H1 (cell line): ENCODE data around the gene NUAK1. TPM values are rescaled to one million over a fixed set of nuclear protein-coding genes. Genes with fewer than 3 reads are reported as not detected.

Experiments
- CTCF ChIA-PET: fragments of 300-600 bp; sonication (Branson Sonifier 250); formaldehyde crosslinking; loops from one replicate; lab custom pipeline; 2021; ENCODE audit not compliant: partially characterized antibody; lab: Charles Lee
- POLR2A ChIA-PET: fragments of 300-600 bp; sonication (Branson Sonifier 250); formaldehyde crosslinking; loops from one replicate; lab custom pipeline; 2021; ENCODE audit warnings: inconsistent platforms; ENCODE audit not compliant: partially characterized antibody; lab: Charles Lee
- DNase-seq, 2 experiments: peaks; one replicate each; pipeline versions ENCODE4 v3.0.0 to v3.0.0-alpha.2; 2010 to 2022; ENCODE audit warnings: low spot score in 2 of 2, low read depth in 1 of 2, mixed read lengths in 1 of 2
- FAIRE-seq: peaks from 2 replicates; lab custom pipeline; 2011; peaks lifted over from hg19 to GRCh38; lab: Jason Lieb, UNC
- H2AFZ ChIP-seq: 2 replicates; pipeline ENCODE4 v1.8.1; 2012; ENCODE audit warnings: low read length, inconsistent platforms
- H2AK5ac ChIP-seq: 2 replicates; pipeline ENCODE4 v1.6.1; 2013; ENCODE audit warnings: low read depth, low read length
- H2BK120ac ChIP-seq: replicated peaks from 2 replicates; pipeline ENCODE3; 2013; ENCODE audit warnings: low read depth, low read length, inconsistent platforms
- H2BK12ac ChIP-seq: 2 replicates; pipeline ENCODE4 v1.6.1; 2013; ENCODE audit warnings: low read depth, low read length
- H2BK15ac ChIP-seq: 2 replicates; pipeline ENCODE4 v1.6.1; 2013; ENCODE audit warnings: low read length
- H2BK20ac ChIP-seq: 2 replicates; pipeline ENCODE4 v1.6.1; 2013; ENCODE audit warnings: low read length
- H2BK5ac ChIP-seq: 2 replicates; pipeline ENCODE4 v1.6.1; 2013; ENCODE audit warnings: low read depth, low read length
- H3K14ac ChIP-seq: 2 replicates; pipeline ENCODE4 v1.6.1; 2013; ENCODE audit warnings: inconsistent platforms; ENCODE audit not compliant: insufficient read length
- H3K18ac ChIP-seq: 2 replicates; pipeline ENCODE4 v1.6.1; 2013; ENCODE audit warnings: low read length; ENCODE audit errors: extremely low read depth
- H3K23ac ChIP-seq: 2 replicates; pipeline ENCODE4 v1.6.1; 2013; ENCODE audit warnings: inconsistent platforms; ENCODE audit not compliant: insufficient read length
- H3K23me2 ChIP-seq: 2 replicates; pipeline ENCODE4 v1.6.1; 2013; ENCODE audit warnings: low read depth, low read length
- H3K27ac ChIP-seq: 2 replicates; pipeline ENCODE4 v1.6.1; 2011; ENCODE audit warnings: low read depth, low read length, inconsistent platforms
- H3K27me3 ChIP-seq, 4 experiments: replicated peaks in 1 of 4; 1 replicate in 1 of 4; 2 replicates in 3 of 4; pipeline versions ENCODE4 v1.6.1 to v1.8.1; 2011 to 2013; ENCODE audit warnings: low read length in 3 of 4, mild to moderate bottlenecking in 3 of 4, inconsistent platforms in 2 of 4, mixed read lengths in 2 of 4, moderate library complexity in 1 of 4; ENCODE audit not compliant: control insufficient read depth in 3 of 4, insufficient read depth in 3 of 4; ENCODE audit errors: extremely low read depth in 1 of 4
- H3K36me3 ChIP-seq, 4 experiments: 2 replicates each; pipeline versions ENCODE4 v1.6.1 to v1.8.1; 2011 to 2013; ENCODE audit warnings: mild to moderate bottlenecking in 4 of 4, low read length in 3 of 4, moderate library complexity in 2 of 4, control low read depth in 1 of 4, inconsistent platforms in 1 of 4; ENCODE audit not compliant: insufficient read depth in 4 of 4, control insufficient read depth in 2 of 4
- H3K4ac ChIP-seq: replicated peaks from 2 replicates; pipeline ENCODE3; 2013; ENCODE audit warnings: low read length, low read depth, mixed read lengths, inconsistent platforms; ENCODE audit not compliant: insufficient read length
- H3K4me1 ChIP-seq, 4 experiments: replicated peaks in 1 of 4; 1 replicate in 1 of 4; 2 replicates in 3 of 4; pipeline versions ENCODE4 v1.6.1 to v1.8.1; 2011 to 2013; ENCODE audit warnings: low read length in 3 of 4, inconsistent platforms in 2 of 4, mixed read lengths in 1 of 4; ENCODE audit not compliant: insufficient read depth in 4 of 4, control insufficient read depth in 3 of 4
- H3K4me2 ChIP-seq, 2 experiments: 2 replicates each; pipeline versions ENCODE4 v1.6.1 to v1.8.1; 2011 to 2013; ENCODE audit warnings: low read depth in 2 of 2, low read length in 2 of 2, control low read depth in 1 of 2, inconsistent platforms in 1 of 2, mild to moderate bottlenecking in 1 of 2; ENCODE audit not compliant: insufficient read depth in 1 of 2
- H3K4me3 ChIP-seq, 4 experiments: fragments of 200-600, 300-600 bp in 1 of 4; sonication (generic), shearing (Covaris generic), sonication (Bioruptor Twin) in 1 of 4; 2 replicates each; pipeline versions ENCODE4 v1.5.1 to v1.8.1; 2011 to 2016; ENCODE audit warnings: low read length in 4 of 4, low read depth in 3 of 4, control low read depth in 2 of 4, inconsistent platforms in 2 of 4, mild to moderate bottlenecking in 2 of 4, mixed read lengths in 1 of 4, moderate library complexity in 1 of 4; ENCODE audit not compliant: insufficient read depth in 2 of 4; ENCODE audit errors: extremely low read depth in 1 of 4
- H3K56ac ChIP-seq: replicated peaks from 2 replicates; pipeline ENCODE3; 2013; ENCODE audit warnings: low read depth, mild to moderate bottlenecking, mixed read lengths, low read length, inconsistent platforms; ENCODE audit not compliant: insufficient read length
- H3K79me1 ChIP-seq: 2 replicates; pipeline ENCODE4 v1.6.1; 2013; ENCODE audit warnings: low read depth, low read length, control low read depth
- H3K79me2 ChIP-seq, 2 experiments: 2 replicates each; pipeline versions ENCODE4 v1.6.1 to v1.8.1; 2012 to 2013; ENCODE audit warnings: low read length in 2 of 2, mild to moderate bottlenecking in 2 of 2, inconsistent platforms in 1 of 2; ENCODE audit not compliant: insufficient read depth in 2 of 2, control insufficient read depth in 1 of 2
- H3K9ac ChIP-seq, 4 experiments: replicated peaks in 1 of 4; 1 replicate in 1 of 4; 2 replicates in 3 of 4; pipeline versions ENCODE4 v1.6.1 to v1.8.1; 2011 to 2013; ENCODE audit warnings: low read depth in 3 of 4, low read length in 3 of 4, control low read depth in 2 of 4, mild to moderate bottlenecking in 2 of 4, moderate library complexity in 2 of 4, inconsistent platforms in 1 of 4; ENCODE audit errors: extremely low read depth in 1 of 4
- H3K9me3 ChIP-seq, 2 experiments: 2 replicates each; pipeline versions ENCODE4 v1.6.1 to v1.8.1; 2012 to 2013; ENCODE audit warnings: mild to moderate bottlenecking in 2 of 2, moderate library complexity in 2 of 2, control low read depth in 1 of 2, inconsistent platforms in 1 of 2, low read depth in 1 of 2, low read length in 1 of 2, mixed read lengths in 1 of 2; ENCODE audit not compliant: insufficient read depth in 2 of 2
- H4K20me1 ChIP-seq, 2 experiments: replicated peaks in 1 of 2; 2 replicates each; pipeline versions ENCODE3 to v1.8.1; 2011 to 2013; ENCODE audit warnings: inconsistent platforms in 2 of 2, low read length in 2 of 2, mild to moderate bottlenecking in 1 of 2; ENCODE audit not compliant: insufficient read depth in 2 of 2, control insufficient read depth in 1 of 2
- H4K5ac ChIP-seq: 2 replicates; pipeline ENCODE4 v1.6.1; 2013; ENCODE audit warnings: low read length, low read depth, mixed read lengths, inconsistent platforms; ENCODE audit not compliant: insufficient read length
- H4K8ac ChIP-seq: 2 replicates; pipeline ENCODE4 v1.8.0; 2013; ENCODE audit warnings: mild to moderate bottlenecking, moderate library complexity, low read length, inconsistent platforms; ENCODE audit not compliant: insufficient read depth; ENCODE audit errors: extremely low read depth
- H4K91ac ChIP-seq: replicated peaks from 2 replicates; pipeline ENCODE3; 2013; ENCODE audit warnings: low read length, mixed read lengths, inconsistent platforms; ENCODE audit not compliant: insufficient read length
- NRF1 ChIP-seq: IDR thresholded peaks from 2 replicates; pipeline ENCODE4 v1.6.1; 2011; ENCODE audit warnings: mild to moderate bottlenecking, low read depth, low read length, improper control_type of control experiment
- POLR2A ChIP-seq, 2 experiments: IDR thresholded peaks; 1 replicate in 1 of 2; 2 replicates in 1 of 2; pipeline ENCODE4 v1.6.1; 2011; ENCODE audit warnings: low read depth in 2 of 2, low read length in 2 of 2, mild to moderate bottlenecking in 2 of 2; ENCODE audit errors: control extremely low read depth in 1 of 2
- RAD21 ChIP-seq, 2 experiments: IDR thresholded peaks in 1 of 2; conservative IDR thresholded peaks in 1 of 2; 2 replicates each; pipeline ENCODE4 v1.6.1; 2011; ENCODE audit warnings: low read depth in 2 of 2, low read length in 2 of 2, improper control_type of control experiment in 1 of 2, inconsistent platforms in 1 of 2, mild to moderate bottlenecking in 1 of 2, moderate library complexity in 1 of 2
- WGBS, 2 experiments: shearing (Covaris generic) in 1 of 2; methylation state at CpG; one replicate each; pipeline versions ENCODE4 v1.1.6 to v1.1.7; 2013 to 2015; ENCODE audit warnings: low lambda C conversion rate in 2 of 2, mixed read lengths in 2 of 2, inconsistent platforms in 1 of 2, low coverage in 1 of 2, missing lambda C conversion rate in 1 of 2; ENCODE audit not compliant: insufficient replicate concordance in 2 of 2, insufficient coverage in 1 of 2, insufficient read length in 1 of 2; ENCODE audit errors: extremely low coverage in 1 of 2, missing lambda C conversion rate in 1 of 2; 5-methylcytosine and 5-hydroxymethylcytosine counted together
- polyA plus RNA-seq, 7 experiments: library from polyadenylated mRNA; depleted of rRNA in 3 of 7; stranded (reverse) in 5 of 7; unstranded in 2 of 7; fragments of >200 nt in 5 of 7; fragments of 200-250 nt in 2 of 7; gene quantifications; 1 replicate in 5 of 7; 2 replicates in 1 of 7; 4 replicates in 1 of 7; pipeline versions ENCODE4 v1.2.1 to v1.2.3, GENCODE V29; 2011 to 2013; ENCODE audit warnings: missing spikeins in 2 of 7, mixed read lengths in 2 of 7
- total RNA-seq: library from RNA; stranded (reverse); fragmentation: NEBNext Ultra II Directional; extraction: Animal tissue kit (Norgen Biotek cat#: 25700); gene quantifications from 2 replicates; pipeline ENCODE4 v1.2.1, GENCODE V29; 2021

NUAK1 gene
- total and polyA plus RNA-seq, 2 of the 8 experiments (the other 6 are each of a cell fraction or from before 2014, with no cell fraction given), result 6.7 to 18.2 TPM

DNA sequence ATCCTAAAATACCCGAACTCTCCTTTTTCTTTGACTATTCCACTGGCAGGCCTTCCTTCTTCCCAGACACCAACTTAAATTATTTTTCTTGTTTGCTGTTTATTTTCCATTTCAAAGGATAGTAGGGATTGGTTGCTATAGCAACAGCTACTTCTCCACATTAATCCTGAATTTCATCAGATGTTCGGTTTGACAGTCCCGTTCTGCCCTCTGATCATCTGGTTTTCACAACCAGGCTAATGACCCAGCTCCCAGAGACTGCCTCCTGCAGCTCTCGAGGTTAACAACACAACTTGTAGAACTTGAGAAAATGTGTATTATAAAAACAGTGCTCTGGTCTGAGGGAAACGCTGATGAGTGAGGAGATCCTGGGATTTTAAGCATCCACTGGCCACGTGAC is 45.5 kb downstream of the NUAK1 start:
- Histone ChIP-seq H3K27me3 (no peaks in the 10 kb centered on the region), H3K9ac (no peak overlapping the region), H4K5ac (no peak overlapping the region), H3K79me2 (peaks cover 0 to 11% of the 10 kb centered on the region in 2 experiments; a peak in 1 of 4 replicates), H3K14ac (no peak overlapping the region), H3K23ac (no peak overlapping the region), H2BK20ac (no peak overlapping the region), H4K20me1 (no peaks in the 10 kb centered on the region), H3K4ac (no peak overlapping the region), H3K4me3 (no peak overlapping the region), H3K36me3 (peaks cover 0 to 4% (median under 1%) of the 10 kb centered on the region in 4 experiments; a peak in 3 of 8 replicates), H2BK120ac (no peak overlapping the region), H2BK5ac (no peak overlapping the region), H3K56ac (no peak overlapping the region), H2AK5ac (no peak overlapping the region), H4K91ac (no peak overlapping the region), H3K9me3 (no peaks in the 10 kb centered on the region), H3K4me2 (no peak overlapping the region), H3K4me1 (peaks cover 3 to 7% (median 4%) of the 10 kb centered on the region in 4 experiments; a peak in 5 of 7 replicates), H3K27ac (no peak overlapping the region), H3K79me1 (no peaks in the 10 kb centered on the region; the same call in 1 of the 2 replicates), H3K23me2 (no peaks in the 10 kb centered on the region), H3K18ac (no peak overlapping the region), H2BK15ac (no peak overlapping the region), H4K8ac (no peak overlapping the region), H2AFZ (no peak overlapping the region), H2BK12ac (no peak overlapping the region)
- POLR2A ChIA-PET, result no interaction called here
- CTCF ChIA-PET, result interaction anchor here (0.6 to 1.5 kb wide), 4 partner anchors 36 to 203 kb away, joined by 3 to 5 read pairs (median 3); no protein-coding TSS in a partner anchor
- DNase-seq (no peak), FAIRE-seq (no peak)
- TF ChIP-seq POLR2A (IDR thresholded peaks at IDR 0.05; ENCODE audit: control extremely low read depth in 1 of 2, low read depth in 2 of 2, low read length in 2 of 2) (no peak), NRF1 (no peak), RAD21 (IDR thresholded peaks at IDR 0.05 in 1 of 2, conservative IDR thresholded peaks at IDR 0.05 in 1 of 2; ENCODE audit: low read depth in 2 of 2, low read length in 2 of 2) (peak in 1 of 2 experiments; percentile 11; a peak in 1 of 4 replicates)
- WGBS, 2 experiments, result 87% methylated on average over 6 of the region's 6 CpGs; no CpG with 5 or more reads in 1 of the 2 experiments
